Bronchial epithelial cell (primary cell): ENCODE measurements around the gene TCP10L. TPM values are rescaled to one million over a fixed set of nuclear protein-coding genes. Genes with fewer than 3 reads are reported as not detected.

Source experiments
- DNase-seq: peaks from one replicate; pipeline ENCODE4 v3.0.0-alpha.2; 2010; ENCODE audit warnings: low read depth
- FAIRE-seq: peaks from 2 replicates; lab custom pipeline; 2011; peaks lifted over from hg19 to GRCh38; lab: Jason Lieb, UNC
- H3K27me3 ChIP-seq: 2 replicates; pipeline ENCODE4 v1.5.1; 2011; ENCODE audit warnings: low read length; ENCODE audit not compliant: control insufficient read depth, insufficient read depth
- H3K36me3 ChIP-seq: 2 replicates; pipeline ENCODE4 v1.5.1; 2011; ENCODE audit warnings: low read length; ENCODE audit not compliant: control insufficient read depth, insufficient read depth
- H3K4me3 ChIP-seq: 2 replicates; pipeline ENCODE4 v1.5.1; 2011; ENCODE audit warnings: mild to moderate bottlenecking, low read depth, low read length, control low read depth
- CTCF ChIP-seq: IDR thresholded peaks from 2 replicates; pipeline ENCODE4 v1.5.1; 2011; ENCODE audit warnings: mild to moderate bottlenecking, moderate library complexity, low read length, control low read depth, inconsistent platforms; ENCODE audit not compliant: insufficient read depth, severe bottlenecking
- total RNA-seq: library from RNA; depleted of rRNA; stranded (reverse); fragments of >200 nt; gene quantifications from 2 replicates; pipeline ENCODE4 v1.2.1, GENCODE V29; 2014

Gene TCP10L
- total RNA-seq, 1 donor from 2014 or later = 0.26 TPM

- FAIRE-seq (no peak), DNase-seq (no peak)
- no peak overlapping the region for H3K4me3 ChIP-seq
- no peak for TF ChIP-seq CTCF
- H3K36me3 ChIP-seq = no peaks in the 10 kb centered on the region
- H3K27me3 ChIP-seq = no peaks in the 10 kb centered on the region
Observed at GRCh38 chr21:32538147-32538792, 47.1 kb downstream of the TCP10L start.

DNA sequence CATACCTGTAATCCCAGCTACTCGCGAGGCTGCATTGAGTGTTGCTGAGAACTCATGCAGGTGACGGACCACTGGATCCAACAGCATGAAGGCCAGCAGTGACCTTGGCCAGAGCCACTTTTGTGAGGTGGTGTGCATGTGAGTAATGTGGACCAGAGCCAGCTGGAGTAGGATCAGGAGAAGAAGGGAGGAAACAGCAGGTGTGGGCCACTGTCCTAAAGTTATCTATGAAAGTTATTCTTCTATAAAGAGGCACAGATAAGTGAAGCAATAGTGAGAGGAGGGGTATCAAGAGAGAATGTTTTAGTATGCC lies 47.8 kb downstream of the TCP10L start:
- DNase-seq = no peak
- no peaks in the 10 kb centered on the region for H3K27me3 ChIP-seq
- H3K36me3 ChIP-seq = no peaks in the 10 kb centered on the region
- TF ChIP-seq CTCF = no peak
- H3K4me3 ChIP-seq = no peak overlapping the region
- no peak for FAIRE-seq

DNA sequence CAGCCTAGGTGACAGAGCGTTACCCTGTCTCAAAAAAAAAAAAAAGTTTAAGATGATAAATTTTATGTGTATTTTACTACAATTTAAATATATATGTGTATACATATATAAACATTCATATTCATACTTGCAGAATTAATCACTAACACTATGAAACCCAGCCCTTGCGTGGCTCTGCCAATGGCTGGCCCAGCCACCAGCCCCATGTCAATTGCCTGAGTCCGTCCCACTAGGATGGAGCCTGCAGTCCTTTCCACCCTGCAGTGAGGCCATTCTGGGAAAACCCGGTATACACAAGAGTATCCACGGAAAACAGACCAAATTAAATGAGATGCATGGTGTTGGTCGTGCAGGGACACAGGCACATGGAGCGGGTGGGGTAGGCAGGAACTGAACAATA lies 49.7 kb downstream of the TCP10L start:
- no peak overlapping the region for H3K4me3 ChIP-seq
- DNase-seq (no peak), FAIRE-seq (no peak)
- H3K27me3 ChIP-seq = no peaks in the 10 kb centered on the region
- no peak for TF ChIP-seq CTCF
- H3K36me3 ChIP-seq = no peaks in the 10 kb centered on the region

GRCh38 chr21:32534113-32534512 lies 51.2 kb downstream of the TCP10L start:
- TF ChIP-seq CTCF = no peak
- H3K4me3 ChIP-seq = no peak overlapping the region
- FAIRE-seq (no peak), DNase-seq (no peak)
- H3K27me3 ChIP-seq = no peaks in the 10 kb centered on the region
- H3K36me3 ChIP-seq = no peaks in the 10 kb centered on the region

DNA sequence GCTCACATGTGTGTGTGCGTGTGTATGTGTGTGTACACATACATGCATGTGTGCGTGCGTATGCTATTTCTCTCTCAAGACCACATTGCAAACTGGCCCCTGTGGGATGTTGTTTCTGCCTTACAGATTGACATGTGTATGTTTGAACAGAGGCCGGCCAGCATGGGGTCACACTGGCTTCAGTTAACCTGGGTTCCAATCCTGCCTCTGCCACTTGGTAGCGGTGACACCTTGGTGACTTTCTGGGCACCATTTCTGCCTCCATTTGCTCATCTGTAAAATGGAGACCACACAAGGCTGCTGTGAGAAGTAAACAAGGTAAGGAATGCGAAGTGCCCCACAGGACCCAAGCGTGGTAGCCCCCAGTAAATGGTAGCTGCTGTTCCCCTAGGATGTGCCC lies 51.7 kb downstream of the TCP10L start:
- Histone ChIP-seq H3K27me3 (no peaks in the 10 kb centered on the region), H3K4me3 (no peak overlapping the region), H3K36me3 (no peaks in the 10 kb centered on the region)
- DNase-seq = no peak
- TF ChIP-seq CTCF = no peak
- no peak for FAIRE-seq

GRCh38 chr21:32533053-32533452 lies 52.3 kb downstream of the TCP10L start:
- Histone ChIP-seq H3K27me3 (no peaks in the 10 kb centered on the region), H3K36me3 (no peaks in the 10 kb centered on the region), H3K4me3 (no peak overlapping the region)
- DNase-seq (no peak), FAIRE-seq (no peak)
- no peak for TF ChIP-seq CTCF
